HEK293T (cell line): ENCODE data around the gene AQP6.

Experiments
- ARNT ChIP-seq: fragments of 450-650 bp; IDR thresholded peaks from 2 replicates; pipeline ENCODE4 v1.6.1; 2017; ENCODE audit warnings: mild to moderate bottlenecking
- BHLHE40 ChIP-seq: fragments of 450-650 bp; IDR thresholded peaks from 2 replicates; pipeline ENCODE4 v1.6.1; 2016; ENCODE audit warnings: mild to moderate bottlenecking, moderate library complexity, borderline replicate concordance
- ELF4 ChIP-seq: fragments of 450-650 bp; IDR thresholded peaks from 2 replicates; pipeline ENCODE4 v1.6.1; 2017; ENCODE audit warnings: antibody characterized with exemption
- FOXK2 ChIP-seq: fragments of 450-650 bp; IDR thresholded peaks from 2 replicates; pipeline ENCODE4 v1.6.1; 2016; ENCODE audit warnings: mild to moderate bottlenecking
- HDGF ChIP-seq: fragments of 450-650 bp; IDR thresholded peaks from 2 replicates; pipeline ENCODE4 v1.6.1; 2017; ENCODE audit warnings: antibody characterized with exemption, borderline replicate concordance
- L3MBTL2 ChIP-seq: fragments of 450-650 bp; conservative IDR thresholded peaks from 2 replicates; pipeline ENCODE4 v1.6.1; 2016; ENCODE audit warnings: mild to moderate bottlenecking
- SP1 ChIP-seq: fragments of 450-650 bp; IDR thresholded peaks from 2 replicates; pipeline ENCODE4 v1.6.1; 2017
- ZNF384 ChIP-seq: fragments of 450-650 bp; IDR thresholded peaks from 2 replicates; pipeline ENCODE4 v1.6.1; 2016

GRCh38 chr12:49969027-49969426 is 3.7 kb upstream of the AQP6 start:
- TF ChIP-seq ELF4 (no peak), BHLHE40 (no peak), HDGF (no peak), L3MBTL2 (no peak), ARNT (no peak), ZNF384 (no peak), SP1 (no peak), FOXK2 (no peak)
